A549 (cell line): ENCODE data around the gene TP53BP2. TPM values are rescaled to one million over a fixed set of nuclear protein-coding genes. Genes with fewer than 3 reads are reported as not detected.

ENCODE experiments used
- ATAC-seq, 2 experiments: fragments of 200-7000 bp in 1 of 2; fragments of >200 bp in 1 of 2; cut with Nextera tagmentation in 1 of 2; cut with Tn5 transposase in 1 of 2; 3 replicates each; pipeline versions ENCODE4 v1.8.0 to v1.9.1; 2018 to 2020; ENCODE audit warnings: mild to moderate bottlenecking in 1 of 2, moderate library complexity in 1 of 2
- CTCF ChIA-PET: fragments of 300-600 bp; sonication (Branson Sonifier 250); formaldehyde crosslinking; extraction: SDS; loops from one replicate; lab custom pipeline; 2021; ENCODE audit warnings: antibody characterized with exemption, inconsistent platforms; lab: Yijun Ruan, JAX
- POLR2A ChIA-PET: fragments of 350-600 bp; formaldehyde crosslinking; extraction: SDS; loops from one replicate; lab custom pipeline; 2021; ENCODE audit warnings: antibody characterized with exemption, inconsistent platforms; lab: Yijun Ruan, JAX
- DNase-seq, 2 experiments: peaks; one replicate each; pipeline versions ENCODE4 v3.0.0 to v3.0.0-alpha.2; 2011 to 2016; ENCODE audit warnings: low read depth in 1 of 2, low spot score in 1 of 2
- FAIRE-seq: peaks from 2 replicates; lab custom pipeline; 2011; peaks lifted over from hg19 to GRCh38; lab: Jason Lieb, UNC
- H3K27ac ChIP-seq, 2 experiments: fragments of >200 bp; sonication (Bioruptor Twin); formaldehyde crosslinking; 3 replicates each; pipeline ENCODE4 v1.5.1; 2016 to 2017
- H3K4me1 ChIP-seq: fragments of >200 bp; sonication (Bioruptor Twin); formaldehyde crosslinking; 3 replicates; pipeline ENCODE4 v1.6.1; 2016
- H3K4me2 ChIP-seq: fragments of >200 bp; sonication (Bioruptor Twin); formaldehyde crosslinking; 3 replicates; pipeline ENCODE4 v1.6.1; 2016
- H3K4me3 ChIP-seq: fragments of >200 bp; sonication (Bioruptor Twin); formaldehyde crosslinking; 3 replicates; pipeline ENCODE4 v1.5.1; 2016
- H3K9me3 ChIP-seq: fragments of >200 bp; sonication (Bioruptor Twin); formaldehyde crosslinking; 3 replicates; pipeline ENCODE4 v1.6.1; 2016
- BHLHE40 ChIP-seq: IDR thresholded peaks from 2 replicates; pipeline ENCODE4 v1.6.1; 2012; ENCODE audit warnings: low read depth, low read length, inconsistent platforms
- CBX2 ChIP-seq: fragments of 200-600 bp; sonication (generic); IDR thresholded peaks from 2 replicates; pipeline ENCODE4 v1.6.1; 2016; ENCODE audit warnings: low read depth, mild to moderate bottlenecking, borderline replicate concordance
- ESRRA ChIP-seq: fragments of 150-350 bp; IDR thresholded peaks from 2 replicates; pipeline ENCODE4 v1.6.1; 2014; ENCODE audit warnings: mild to moderate bottlenecking, low read length, borderline replicate concordance
- GATA3 ChIP-seq: IDR thresholded peaks from 2 replicates; pipeline ENCODE4 v1.6.1; 2012; ENCODE audit warnings: borderline replicate concordance
- JUN ChIP-seq, 2 experiments: fragments of >200 bp; sonication (Bioruptor Twin); formaldehyde crosslinking; IDR thresholded peaks; 2 replicates in 1 of 2; 3 replicates in 1 of 2; pipeline ENCODE4 v1.6.1; 2016 to 2017
- JUNB ChIP-seq: fragments of >200 bp; sonication (Bioruptor Twin); formaldehyde crosslinking; IDR thresholded peaks from 2 replicates; pipeline ENCODE4 v1.6.1; 2016
- KDM1A ChIP-seq: fragments of 200-600 bp; sonication (generic); IDR thresholded peaks from 2 replicates; pipeline ENCODE4 v1.6.1; 2016; ENCODE audit warnings: low read depth, mild to moderate bottlenecking
- KDM5A ChIP-seq: fragments of 200-600 bp; sonication (generic); IDR thresholded peaks from 2 replicates; pipeline ENCODE4 v1.6.1; 2016; ENCODE audit warnings: antibody characterized with exemption, mild to moderate bottlenecking
- PHF8 ChIP-seq: fragments of 200-600 bp; sonication (generic); IDR thresholded peaks from 2 replicates; pipeline ENCODE4 v1.6.1; 2016; ENCODE audit warnings: low read depth, mild to moderate bottlenecking, antibody characterized with exemption, moderate library complexity, borderline replicate concordance
- RNF2 ChIP-seq: fragments of 200-600 bp; sonication (generic); IDR thresholded peaks from 2 replicates; pipeline ENCODE4 v1.6.1; 2016; ENCODE audit warnings: low read depth, mild to moderate bottlenecking, antibody characterized with exemption, moderate library complexity, borderline replicate concordance
- SMC3 ChIP-seq: fragments of >200 bp; sonication (Bioruptor Twin); formaldehyde crosslinking; IDR thresholded peaks from 3 replicates; pipeline ENCODE4 v1.6.1; 2018; ENCODE audit warnings: inconsistent platforms
- WGBS: methylation state at CpG from one replicate; pipeline ENCODE4 v1.1.6; 2017; ENCODE audit errors: missing lambda C conversion rate; 5-methylcytosine and 5-hydroxymethylcytosine counted together
- polyA plus RNA-seq, 4 experiments: library from polyadenylated mRNA; depleted of rRNA in 3 of 4; stranded (reverse); fragments of >200 nt; fragmentation: RNase III in 1 of 4; extraction: RNeasy Plus Mini Kit Qiagen cat#74134 plus additional on column Dnase treatment in 1 of 4; gene quantifications; 2 replicates in 3 of 4; 3 replicates in 1 of 4; pipeline ENCODE4 v1.2.3, GENCODE V29; 2011 to 2017
- TF ChIP-seq, protein P1 (sequence below): IDR thresholded peaks from 2 replicates; pipeline ENCODE4 v1.6.1; 2012
- TF ChIP-seq, protein P2 (sequence below): IDR thresholded peaks from 2 replicates; pipeline ENCODE4 v1.6.1; 2012
- TF ChIP-seq, protein P3 (sequence below): fragments of 250-450 bp; sonication (Bioruptor Pico); IDR thresholded peaks from 2 replicates; pipeline ENCODE4 v1.5.0; 2021; ENCODE audit warnings: mild to moderate bottlenecking, moderate library complexity, borderline replicate concordance
- TF ChIP-seq, protein P4 (sequence below): fragments of 250-450 bp; sonication (Bioruptor Pico); IDR thresholded peaks from 2 replicates; pipeline ENCODE4 v1.5.0; 2020; ENCODE audit warnings: low read depth, mild to moderate bottlenecking, moderate library complexity

TP53BP2 gene
- polyA plus RNA-seq, 2 of the 4 experiments (the other 2 are of a cell fraction), result 14.0 to 33.5 TPM

DNA sequence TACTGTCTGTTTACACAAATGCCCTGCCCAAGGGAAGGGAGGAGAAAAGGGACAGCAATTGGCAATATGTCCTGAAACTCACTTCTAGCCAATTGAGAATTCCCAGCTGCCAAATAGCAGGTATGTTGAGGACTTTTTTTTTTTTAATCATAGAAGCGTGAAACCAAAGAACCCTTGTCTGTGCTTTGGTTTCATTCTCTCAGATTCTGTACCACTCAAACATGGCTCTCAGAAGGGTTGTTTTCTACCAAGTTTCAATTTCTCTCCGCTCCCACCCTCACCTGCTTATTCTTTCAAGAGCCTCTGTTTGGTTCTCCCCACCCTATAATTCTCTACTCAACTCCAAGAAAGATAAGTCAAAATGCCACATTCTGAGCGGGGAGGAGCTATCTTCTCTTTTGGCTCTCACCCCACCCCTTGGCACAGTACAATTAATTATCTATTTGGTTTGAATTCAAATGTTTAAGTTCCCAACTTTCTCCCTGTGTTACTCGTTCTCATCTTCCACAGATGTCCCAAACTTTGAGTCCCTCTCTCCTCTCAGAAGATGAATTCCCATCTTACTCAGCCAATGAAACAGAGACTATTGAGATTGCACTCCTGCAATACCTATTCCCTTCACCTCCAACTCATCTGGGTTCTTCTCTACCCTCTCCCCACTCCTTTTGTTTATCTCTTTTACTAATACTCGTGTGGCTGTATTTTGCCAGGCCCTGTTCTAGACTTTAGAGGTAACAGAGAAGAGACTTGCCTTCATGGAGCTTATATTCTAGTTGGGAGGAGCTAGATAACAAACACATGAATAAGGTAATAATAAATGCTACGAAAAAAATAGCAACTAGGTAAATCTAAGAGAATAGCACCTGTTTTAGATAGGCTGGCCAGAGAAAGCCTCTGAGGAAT is 3.9 kb upstream of the TP53BP2 start:
- 63% methylated on average over 6 of the region's 6 CpGs for WGBS
- H3K4me1 ChIP-seq, result peaks cover 6% of the 10 kb centered on the region
- no peak for DNase-seq
- TF ChIP-seq, protein P1, sequence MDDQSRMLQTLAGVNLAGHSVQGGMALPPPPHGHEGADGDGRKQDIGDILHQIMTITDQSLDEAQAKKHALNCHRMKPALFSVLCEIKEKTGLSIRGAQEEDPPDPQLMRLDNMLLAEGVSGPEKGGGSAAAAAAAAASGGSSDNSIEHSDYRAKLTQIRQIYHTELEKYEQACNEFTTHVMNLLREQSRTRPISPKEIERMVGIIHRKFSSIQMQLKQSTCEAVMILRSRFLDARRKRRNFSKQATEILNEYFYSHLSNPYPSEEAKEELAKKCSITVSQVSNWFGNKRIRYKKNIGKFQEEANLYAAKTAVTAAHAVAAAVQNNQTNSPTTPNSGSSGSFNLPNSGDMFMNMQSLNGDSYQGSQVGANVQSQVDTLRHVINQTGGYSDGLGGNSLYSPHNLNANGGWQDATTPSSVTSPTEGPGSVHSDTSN, result no peak
- TF ChIP-seq JUN (IDR thresholded peaks at IDR 0.05), result no peak
- TF ChIP-seq CBX2, result no peak
- TF ChIP-seq, all 56 proteins: peak for 0
- POLR2A ChIA-PET, result no interaction called here
- FAIRE-seq (no peak), ATAC-seq (no peak)
- Histone ChIP-seq H3K9me3 (no peaks in the 10 kb centered on the region), H3K27ac (no peak overlapping the region), H3K4me2 (no peak overlapping the region), H3K4me3 (no peak overlapping the region)
- CTCF ChIA-PET, result interaction anchor here (0.8 to 1.4 kb wide), 3 partner anchors 7 to 79 kb away, joined by 3 to 5 read pairs (median 5); no protein-coding TSS in a partner anchor

DNA sequence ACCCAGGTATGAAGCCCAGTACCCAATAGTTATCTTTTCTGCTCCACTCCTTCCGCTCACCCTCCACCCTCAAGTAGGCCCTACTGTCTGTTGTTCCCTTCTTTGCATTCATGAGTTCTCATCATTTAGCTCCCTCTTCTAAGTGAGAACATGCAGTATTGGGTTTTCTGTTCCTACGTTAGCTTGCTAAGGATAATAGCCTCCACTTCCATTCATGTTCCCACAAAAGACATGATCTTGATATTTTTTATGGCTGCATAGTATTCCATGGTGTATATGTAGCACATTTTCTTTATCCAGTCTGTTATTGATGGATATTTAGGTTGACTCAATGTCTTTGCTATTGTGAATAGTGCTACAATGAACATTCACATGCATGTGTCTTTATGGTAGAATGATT is 2.8 kb upstream of the TP53BP2 start:
- ATAC-seq (no peak), FAIRE-seq (no peak), DNase-seq (no peak)
- H3K4me2 ChIP-seq, result no peak overlapping the region
- WGBS, result 96% methylated on average over 2 of the region's 2 CpGs
- ChIA-PET CTCF (interaction anchor here (1.4 kb wide), 1 partner anchor 8 kb away, joined by 5 read pairs; no protein-coding TSS in a partner anchor), POLR2A (no interaction called here)
- H3K4me3 ChIP-seq, result no peak overlapping the region
- TF ChIP-seq, protein P2, sequence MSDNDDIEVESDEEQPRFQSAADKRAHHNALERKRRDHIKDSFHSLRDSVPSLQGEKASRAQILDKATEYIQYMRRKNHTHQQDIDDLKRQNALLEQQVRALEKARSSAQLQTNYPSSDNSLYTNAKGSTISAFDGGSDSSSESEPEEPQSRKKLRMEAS, result no peak
- 0 out of 2 replicates have a peak, but pooled peaks have one; percentile 13 for TF ChIP-seq KDM1A
- H3K27ac ChIP-seq, result no peak overlapping the region
- no peaks in the 10 kb centered on the region for H3K9me3 ChIP-seq
- peaks cover 13% of the 10 kb centered on the region for H3K4me1 ChIP-seq

DNA sequence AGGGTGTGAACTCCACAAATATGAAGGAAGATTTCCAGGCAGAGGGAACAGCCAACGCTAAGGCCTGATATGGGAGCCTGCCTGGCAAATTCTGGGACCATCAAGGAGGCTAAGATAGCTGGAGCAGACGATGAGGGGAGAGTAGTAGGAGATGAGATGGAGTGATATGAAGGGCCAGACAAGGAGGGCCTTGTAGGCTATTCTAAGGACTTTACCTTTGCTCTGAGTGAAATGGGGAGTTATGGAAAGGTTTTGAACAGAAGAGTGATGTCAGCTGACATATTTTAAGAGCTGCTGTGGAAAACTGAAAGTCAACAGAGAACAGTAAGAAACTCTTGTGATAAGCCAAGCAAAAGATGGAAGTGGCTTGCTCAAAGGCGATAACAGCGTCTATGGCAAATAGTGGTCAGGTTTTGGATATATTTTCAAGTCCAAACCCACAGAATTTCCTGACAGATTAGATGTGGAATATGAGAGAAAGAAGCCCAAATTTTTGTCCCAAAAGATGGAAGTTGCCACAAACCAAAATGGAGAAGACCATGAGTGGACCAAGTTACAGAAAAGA is 2.1 kb upstream of the TP53BP2 start:
- Histone ChIP-seq H3K4me1 (peaks cover 13% of the 10 kb centered on the region), H3K9me3 (no peaks in the 10 kb centered on the region)
- CTCF ChIA-PET, result interaction anchor here (3.2 kb wide), 2 partner anchors 12 to 23 kb away, joined by 11 to 23 read pairs; no protein-coding TSS in a partner anchor
- no peak for TF ChIP-seq CBX2
- TF ChIP-seq, all 56 proteins: peak for 0
- DNase-seq, result no peak
- no peak overlapping the region for H3K4me2 ChIP-seq
- H3K27ac ChIP-seq, result no peak overlapping the region
- no peak for ATAC-seq
- no peak for FAIRE-seq
- H3K4me3 ChIP-seq, result no peak overlapping the region
- 96% methylated on average over 4 of the region's 4 CpGs for WGBS
- POLR2A ChIA-PET, result no interaction called here

DNA sequence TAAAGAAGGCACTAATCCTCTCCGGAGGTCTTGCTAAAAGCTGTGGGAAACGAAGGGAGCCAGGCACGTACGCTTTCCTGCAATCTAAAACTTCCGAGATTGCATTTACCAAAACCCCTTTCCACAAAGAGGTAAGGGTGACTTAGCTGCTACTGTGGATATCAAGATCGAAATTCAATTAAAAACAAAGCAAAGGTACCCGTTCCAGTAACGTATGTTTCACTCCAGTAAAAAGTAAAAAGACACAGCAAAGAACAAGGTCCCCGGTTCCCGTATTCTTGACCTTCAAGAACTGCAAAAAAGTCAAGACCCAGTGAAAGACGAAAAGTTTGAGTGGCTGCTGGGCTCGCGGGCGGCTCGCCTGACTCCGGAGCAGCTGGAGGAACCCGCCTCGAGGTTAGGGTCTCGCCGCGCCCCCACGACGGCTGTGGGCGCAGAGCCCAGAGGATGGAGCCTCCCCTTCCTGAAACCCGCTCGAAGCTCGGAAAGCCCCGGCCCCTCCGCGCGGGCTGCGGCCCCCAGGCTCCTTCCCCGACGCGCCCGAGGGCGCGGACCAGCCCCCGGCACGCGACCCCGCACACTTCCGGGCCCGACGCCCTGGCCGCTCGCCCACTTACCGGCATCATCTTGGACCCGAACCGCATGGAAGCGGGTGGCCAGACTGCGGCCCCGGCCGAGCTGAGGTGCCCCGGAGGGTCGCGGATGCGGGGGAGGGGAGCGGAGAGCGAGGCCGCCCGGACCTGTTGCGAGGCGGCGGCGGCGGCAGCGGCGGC is 524 bp downstream of the TP53BP2 start:
- TF ChIP-seq GATA3 (0 out of 2 replicates have a peak, but pooled peaks have one; percentile 11), BHLHE40 (peak; percentile 76), SMC3 (no peak), KDM1A (peak; percentile 45; the same call in 1 of the 2 replicates), PHF8 (peak; percentile 87)
- H3K4me2 ChIP-seq, result peak overlapping the region; percentile 90
- no peak for FAIRE-seq
- H3K4me1 ChIP-seq, result peaks cover 25% of the 10 kb centered on the region
- peak; percentile 18 to 54 for ATAC-seq
- WGBS, result 2% methylated on average over 30 of the region's 69 CpGs
- H3K4me3 ChIP-seq, result peak overlapping the region; percentile 86
- no peaks in the 10 kb centered on the region for H3K9me3 ChIP-seq
- ChIA-PET POLR2A (interaction anchor here (0.6 to 2.2 kb wide), 12 partner anchors 8 to 144 kb away, joined by 3 to 24 read pairs (median 5); no protein-coding TSS in a partner anchor), CTCF (interaction anchor here (0.6 to 3.2 kb wide), 18 partner anchors 8 to 453 kb away, joined by 3 to 29 read pairs (median 6); no protein-coding TSS in a partner anchor)
- peak overlapping the region; percentile 94 to 97 for H3K27ac ChIP-seq
- peak in 1 of 2 experiments; percentile 25 for DNase-seq

DNA sequence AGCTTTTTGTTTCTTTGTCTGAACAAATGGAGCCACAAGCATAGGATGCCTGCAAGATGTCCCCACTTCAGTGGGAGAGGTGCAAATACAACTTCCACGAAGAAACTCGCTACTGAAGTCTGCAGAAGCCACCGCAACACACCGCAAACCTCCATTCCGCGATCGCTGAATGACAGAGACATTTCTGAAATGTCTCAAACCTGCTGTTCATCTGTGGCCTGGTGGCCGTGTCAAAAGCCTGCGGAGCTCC is 1.0 kb downstream of the TP53BP2 start:
- peak in 1 of 2 experiments; percentile 7; a peak in 2 of 6 replicates for ATAC-seq
- ChIA-PET POLR2A (interaction anchor here (0.6 to 2.1 kb wide), 2 partner anchors 25 to 42 kb away, joined by 3 to 24 read pairs; no protein-coding TSS in a partner anchor), CTCF (interaction anchor here (1.2 to 3.2 kb wide), 9 partner anchors 15 to 140 kb away, joined by 3 to 29 read pairs (median 8); no protein-coding TSS in a partner anchor)
- WGBS, result 12% methylated on average over 9 of the region's 9 CpGs
- H3K4me2 ChIP-seq, result peak overlapping the region; percentile 90
- H3K4me1 ChIP-seq, result peaks cover 25% of the 10 kb centered on the region
- TF ChIP-seq, protein P3, sequence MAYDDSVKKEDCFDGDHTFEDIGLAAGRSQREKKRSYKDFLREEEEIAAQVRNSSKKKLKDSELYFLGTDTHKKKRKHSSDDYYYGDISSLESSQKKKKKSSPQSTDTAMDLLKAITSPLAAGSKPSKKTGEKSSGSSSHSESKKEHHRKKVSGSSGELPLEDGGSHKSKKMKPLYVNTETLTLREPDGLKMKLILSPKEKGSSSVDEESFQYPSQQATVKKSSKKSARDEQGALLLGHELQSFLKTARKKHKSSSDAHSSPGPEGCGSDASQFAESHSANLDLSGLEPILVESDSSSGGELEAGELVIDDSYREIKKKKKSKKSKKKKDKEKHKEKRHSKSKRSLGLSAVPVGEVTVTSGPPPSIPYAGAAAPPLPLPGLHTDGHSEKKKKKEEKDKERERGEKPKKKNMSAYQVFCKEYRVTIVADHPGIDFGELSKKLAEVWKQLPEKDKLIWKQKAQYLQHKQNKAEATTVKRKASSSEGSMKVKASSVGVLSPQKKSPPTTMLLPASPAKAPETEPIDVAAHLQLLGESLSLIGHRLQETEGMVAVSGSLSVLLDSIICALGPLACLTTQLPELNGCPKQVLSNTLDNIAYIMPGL (CRISPR knock-in tag), result no peak
- TF ChIP-seq RNF2 (no peak), ESRRA (no peak), KDM5A (no peak), JUNB (no peak), GATA3 (no peak)
- TF ChIP-seq, protein P4, sequence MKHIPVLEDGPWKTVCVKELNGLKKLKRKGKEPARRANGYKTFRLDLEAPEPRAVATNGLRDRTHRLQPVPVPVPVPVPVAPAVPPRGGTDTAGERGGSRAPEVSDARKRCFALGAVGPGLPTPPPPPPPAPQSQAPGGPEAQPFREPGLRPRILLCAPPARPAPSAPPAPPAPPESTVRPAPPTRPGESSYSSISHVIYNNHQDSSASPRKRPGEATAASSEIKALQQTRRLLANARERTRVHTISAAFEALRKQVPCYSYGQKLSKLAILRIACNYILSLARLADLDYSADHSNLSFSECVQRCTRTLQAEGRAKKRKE, result no peak
- no peaks in the 10 kb centered on the region for H3K9me3 ChIP-seq
- H3K4me3 ChIP-seq, result peak overlapping the region; percentile 86
- no peak for DNase-seq
- FAIRE-seq, result no peak
- peak overlapping the region; percentile 94 to 97 for H3K27ac ChIP-seq
